SW 1271 (cell line): ENCODE results near the gene COL5A1.
A peak's percentile ranks its signal among the peaks of the same experiment; 100 is the strongest.
"Not testable (repeated sequence)": the region's sequence is repeated elsewhere in the genome, so short reads cannot be mapped to it uniquely, and the experiment has no call there.

Experiments used
- DNase-seq, 2 experiments: peaks; one replicate each; lab custom pipeline; 2025; lab: John Stamatoyannopoulos, UW

COL5A1 gene

GRCh38 chr9:134678666-134679443 lies 37.3 kb downstream of the COL5A1 start:
- no peak for DNase-seq

GRCh38 chr9:134679616-134680392 lies 38.2 kb downstream of the COL5A1 start:
- no peak for DNase-seq

GRCh38 chr9:134680393-134681060 lies 38.9 kb downstream of the COL5A1 start:
- DNase-seq = no peak

- DNase-seq = no peak
Measured at GRCh38 chr9:134681061-134681661, 39.6 kb downstream of the COL5A1 start.

- DNase-seq = no peak
Measured at GRCh38 chr9:134682026-134682425, 40.4 kb downstream of the COL5A1 start.

GRCh38 chr9:134682651-134683364 lies 41.2 kb downstream of the COL5A1 start:
- DNase-seq = no peak

- DNase-seq = no peak
Measured at GRCh38 chr9:134683714-134684374, 42.2 kb downstream of the COL5A1 start.

- DNase-seq = no peak
Measured at GRCh38 chr9:134684375-134684723, 42.7 kb downstream of the COL5A1 start.

- not testable (repeated sequence) for DNase-seq
Measured at GRCh38 chr9:134684941-134685340, 43.3 kb downstream of the COL5A1 start.

GRCh38 chr9:134685784-134686183 lies 44.2 kb downstream of the COL5A1 start:
- no peak for DNase-seq

- no peak for DNase-seq
Measured at GRCh38 chr9:134686896-134687295, 45.3 kb downstream of the COL5A1 start.

GRCh38 chr9:134687556-134687955 lies 46.0 kb downstream of the COL5A1 start:
- DNase-seq = no peak

GRCh38 chr9:134688231-134688630 lies 46.6 kb downstream of the COL5A1 start:
- no peak for DNase-seq

GRCh38 chr9:134688661-134689320 lies 47.2 kb downstream of the COL5A1 start:
- DNase-seq = no peak

- DNase-seq = peak in 1 of 2 experiments; percentile 10
Measured at GRCh38 chr9:134689321-134690181, 47.9 kb downstream of the COL5A1 start.

GRCh38 chr9:134690301-134690751 lies 48.7 kb downstream of the COL5A1 start:
- no peak for DNase-seq

- DNase-seq = no peak
Measured at GRCh38 chr9:134690946-134691694, 49.5 kb downstream of the COL5A1 start.

- DNase-seq = no peak
Measured at GRCh38 chr9:134691695-134692572, 50.3 kb downstream of the COL5A1 start.
